ENCODE measurements around the gene BCR. TPM values are rescaled to one million over a fixed set of nuclear protein-coding genes. Genes with fewer than 3 reads are reported as not detected.

Gene BCR
- total and polyA plus RNA-seq, 12 donors = 18.7 to 64.3 (median 42.4) TPM

DNA sequence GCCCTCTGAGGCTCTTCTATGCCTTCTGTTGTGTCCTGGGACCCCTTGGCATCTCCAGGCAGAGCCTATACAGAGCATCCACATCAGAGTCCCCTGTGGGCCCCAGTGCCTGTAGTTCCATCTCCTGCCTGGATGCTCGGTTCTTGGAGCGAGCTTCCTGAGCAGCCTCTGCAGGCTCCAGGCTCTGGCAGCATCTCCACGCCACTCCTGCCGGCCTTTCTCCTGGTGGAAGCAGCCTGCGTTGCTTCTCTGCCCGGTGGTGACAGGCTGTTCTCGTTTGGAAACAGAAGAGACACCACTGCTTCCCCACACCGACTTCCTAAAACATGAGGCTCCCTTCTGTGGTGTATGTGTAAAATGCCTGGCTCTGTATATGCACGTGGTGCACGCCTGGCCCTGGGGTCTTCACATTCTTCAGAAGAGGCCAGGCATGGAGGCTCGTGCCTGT, 52.8 kb downstream of the BCR start:
- intact Hi-C loops (cut with DNase I) = no loop called here

DNA sequence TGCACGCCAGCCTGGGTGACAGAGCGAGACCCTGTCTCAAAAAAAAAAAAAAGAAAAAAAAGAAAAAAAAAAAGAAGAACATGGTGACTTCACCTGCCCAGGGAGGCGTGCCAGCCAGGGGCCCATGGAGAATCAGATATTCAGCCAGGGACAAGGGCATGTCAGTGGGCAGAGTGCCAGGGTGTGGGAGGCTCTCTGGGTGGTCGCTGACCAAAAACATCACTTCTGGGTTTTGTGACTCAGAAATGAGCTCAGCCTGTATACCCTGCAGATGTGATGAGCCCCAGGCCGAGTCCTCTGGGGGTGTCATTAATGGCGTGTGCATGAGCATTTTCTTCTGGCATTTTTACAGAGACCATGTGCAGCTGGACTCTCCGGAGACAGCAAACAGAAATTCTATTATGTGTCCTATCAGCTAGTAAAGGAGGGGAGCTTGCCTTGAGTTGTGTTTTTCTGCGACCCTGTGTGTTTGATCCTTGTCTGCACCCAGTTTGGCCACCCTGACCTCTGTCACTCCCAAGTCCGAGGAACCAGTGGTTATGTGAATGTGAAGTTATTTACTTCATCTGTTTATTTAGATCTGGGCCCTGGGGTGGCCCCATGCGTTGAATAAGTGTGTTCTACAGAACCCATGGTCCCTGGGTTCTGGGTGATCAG, 53.6 kb downstream of the BCR start:
- H3K4me3 ChIP-seq = no peak overlapping the region
- DNase-seq = no peak
- peaks cover 0 to 8% (median 2%) of the 10 kb centered on the region in 3 donors for H3K9me3 ChIP-seq (replicated peaks in 1 of 3)
- no peaks in the 10 kb centered on the region for H3K27me3 ChIP-seq
- intact Hi-C loops (cut with DNase I) = no loop called here
- no peak for TF ChIP-seq POLR2A (IDR thresholded peaks at IDR 0.05)
- TF ChIP-seq, protein P1, sequence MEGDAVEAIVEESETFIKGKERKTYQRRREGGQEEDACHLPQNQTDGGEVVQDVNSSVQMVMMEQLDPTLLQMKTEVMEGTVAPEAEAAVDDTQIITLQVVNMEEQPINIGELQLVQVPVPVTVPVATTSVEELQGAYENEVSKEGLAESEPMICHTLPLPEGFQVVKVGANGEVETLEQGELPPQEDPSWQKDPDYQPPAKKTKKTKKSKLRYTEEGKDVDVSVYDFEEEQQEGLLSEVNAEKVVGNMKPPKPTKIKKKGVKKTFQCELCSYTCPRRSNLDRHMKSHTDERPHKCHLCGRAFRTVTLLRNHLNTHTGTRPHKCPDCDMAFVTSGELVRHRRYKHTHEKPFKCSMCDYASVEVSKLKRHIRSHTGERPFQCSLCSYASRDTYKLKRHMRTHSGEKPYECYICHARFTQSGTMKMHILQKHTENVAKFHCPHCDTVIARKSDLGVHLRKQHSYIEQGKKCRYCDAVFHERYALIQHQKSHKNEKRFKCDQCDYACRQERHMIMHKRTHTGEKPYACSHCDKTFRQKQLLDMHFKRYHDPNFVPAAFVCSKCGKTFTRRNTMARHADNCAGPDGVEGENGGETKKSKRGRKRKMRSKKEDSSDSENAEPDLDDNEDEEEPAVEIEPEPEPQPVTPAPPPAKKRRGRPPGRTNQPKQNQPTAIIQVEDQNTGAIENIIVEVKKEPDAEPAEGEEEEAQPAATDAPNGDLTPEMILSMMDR (IDR thresholded peaks at IDR 0.05) = no peak
- H3K27ac ChIP-seq = no peak overlapping the region
- WGBS, 4 donors = 72 to 76% (median 74%) methylated on average over 10 of the region's 10 CpGs
- peaks cover 0 to 22% of the 10 kb centered on the region in 2 donors for H3K4me1 ChIP-seq (replicated peaks in 1 of 2)
- H3K36me3 ChIP-seq (replicated peaks in 1 of 2) = no peaks in the 10 kb centered on the region

More for the DNA sequence above, 52.8 kb downstream of the BCR start:
- Histone ChIP-seq H3K27me3 (no peaks in the 10 kb centered on the region), H3K27ac (no peak overlapping the region), H3K9me3 (replicated peaks in 1 of 3) (peaks cover 0 to 16% (median 9%) of the 10 kb centered on the region in 3 donors), H3K4me3 (no peak overlapping the region), H3K36me3 (replicated peaks in 1 of 2) (no peaks in the 10 kb centered on the region), H3K4me1 (replicated peaks in 1 of 2) (peaks cover 0 to 22% of the 10 kb centered on the region in 2 donors)
- WGBS, 4 donors = 53 to 90% (median 71%) methylated on average over 7 to 11 of the region's 11 CpGs
- no peak for DNase-seq
- TF ChIP-seq, protein P1 (IDR thresholded peaks at IDR 0.05) = no peak
- no peak for TF ChIP-seq POLR2A (IDR thresholded peaks at IDR 0.05)

DNA sequence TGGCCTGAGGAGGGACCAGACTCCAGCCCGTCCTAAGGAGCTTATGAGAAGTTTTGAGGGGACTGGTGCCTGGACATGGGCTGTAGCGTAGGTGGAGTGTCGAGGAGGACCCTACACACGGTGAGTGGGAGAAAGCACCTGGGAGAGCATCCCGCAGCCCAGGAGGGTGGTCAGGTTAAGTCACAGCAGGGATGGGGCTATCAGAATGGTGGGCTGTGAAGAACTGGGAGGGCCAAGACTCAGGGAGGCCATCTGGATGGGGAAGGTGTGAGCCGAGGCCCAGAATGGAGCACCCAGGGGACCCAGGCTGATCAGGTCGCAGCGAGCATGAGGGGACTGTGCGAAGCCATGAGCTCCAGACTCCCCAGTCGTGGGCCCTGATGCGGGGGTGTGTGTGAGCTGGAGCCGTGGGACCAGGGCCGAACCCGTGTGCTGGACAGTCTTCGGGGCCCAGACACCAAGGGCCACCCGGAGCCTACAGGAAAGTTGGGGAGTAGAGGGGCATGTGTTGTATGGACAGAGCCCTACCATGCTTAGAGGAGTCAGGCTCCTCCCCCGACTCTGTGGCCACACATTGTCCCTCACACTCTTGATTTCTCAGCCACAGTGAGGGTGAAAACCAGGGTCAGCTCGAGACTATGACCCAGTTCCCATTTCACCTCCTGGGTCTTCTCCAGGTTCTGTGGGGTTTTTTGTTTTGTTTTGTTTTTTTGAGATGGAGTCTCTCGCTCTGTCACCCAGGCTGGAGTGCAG, 54.3 kb downstream of the BCR start:
- no peak for TF ChIP-seq POLR2A (IDR thresholded peaks at IDR 0.05)
- TF ChIP-seq, protein P1 (IDR thresholded peaks at IDR 0.05) = no peak
- intact Hi-C loops (cut with DNase I) = no loop called here

DNA sequence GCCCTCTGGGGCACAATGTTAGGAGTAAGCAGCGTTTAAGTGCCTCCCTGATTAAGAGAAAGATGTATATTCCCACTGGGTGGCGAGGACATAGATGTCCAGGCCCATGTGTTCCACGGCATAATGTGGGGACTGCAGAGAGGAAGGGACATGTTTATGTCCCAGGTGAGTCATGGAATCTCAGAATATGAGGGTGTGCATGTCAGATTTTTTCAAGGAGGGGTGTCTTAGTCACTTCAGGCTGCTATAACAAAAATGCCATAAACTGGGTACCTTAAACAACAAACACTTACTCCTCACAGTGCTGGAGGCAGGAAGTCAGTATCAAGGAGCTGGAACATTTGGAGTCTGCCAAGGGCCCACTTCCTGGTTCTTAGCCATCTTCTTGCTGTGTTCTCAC, 55.1 kb downstream of the BCR start:
- Histone ChIP-seq H3K27me3 (no peaks in the 10 kb centered on the region), H3K9me3 (replicated peaks in 1 of 3) (no peaks in the 10 kb centered on the region), H3K4me3 (no peak overlapping the region), H3K4me1 (replicated peaks in 1 of 2) (peaks cover 0 to 22% of the 10 kb centered on the region in 2 donors), H3K36me3 (replicated peaks in 1 of 2) (no peaks in the 10 kb centered on the region), H3K27ac (no peak overlapping the region)
- DNase-seq = no peak
- TF ChIP-seq, protein P1 (IDR thresholded peaks at IDR 0.05) = no peak
- no peak for TF ChIP-seq POLR2A (IDR thresholded peaks at IDR 0.05)
- intact Hi-C loops (cut with DNase I) = no loop called here
- WGBS, 4 donors = 80 to 100% (median 93%) methylated on average over 1 to 3 of the region's 3 CpGs

More for the DNA sequence above, 54.3 kb downstream of the BCR start:
- no peak overlapping the region for H3K4me3 ChIP-seq
- peaks cover 0 to 22% of the 10 kb centered on the region in 2 donors for H3K4me1 ChIP-seq (replicated peaks in 1 of 2)
- no peaks in the 10 kb centered on the region for H3K27me3 ChIP-seq
- peaks cover 0 to under 1% (median 0%) of the 10 kb centered on the region in 3 donors for H3K9me3 ChIP-seq (replicated peaks in 1 of 3)
- no peaks in the 10 kb centered on the region for H3K36me3 ChIP-seq (replicated peaks in 1 of 2)
- 90 to 97% (median 95%) methylated on average over 13 to 19 of the region's 19 CpGs for WGBS, 4 donors
- no peak for DNase-seq
- no peak overlapping the region for H3K27ac ChIP-seq
